Measurements from ENCODE around the gene ESYT3.
"Not testable (repeated sequence)": the region's sequence is repeated elsewhere in the genome, so short reads cannot be mapped to it uniquely, and the experiment has no call there.

The ESYT3 gene

GRCh38 chr3:138461896-138462295 lies 27.5 kb downstream of the ESYT3 start:
- no peak for DNase-seq

GRCh38 chr3:138463724-138464490 lies 29.5 kb downstream of the ESYT3 start:
- no peak for DNase-seq

- no peak for DNase-seq
Observed at GRCh38 chr3:138464491-138464860, 30.1 kb downstream of the ESYT3 start.

GRCh38 chr3:138465451-138465850 lies 31.0 kb downstream of the ESYT3 start:
- no peak for DNase-seq

GRCh38 chr3:138465925-138466324 lies 31.5 kb downstream of the ESYT3 start:
- no peak for DNase-seq

- DNase-seq = no peak
Observed at GRCh38 chr3:138467931-138468330, 33.5 kb downstream of the ESYT3 start.

- no peak for DNase-seq
Observed at GRCh38 chr3:138468451-138468850, 34.0 kb downstream of the ESYT3 start.

GRCh38 chr3:138468886-138469285 lies 34.5 kb downstream of the ESYT3 start:
- no peak for DNase-seq

- DNase-seq = no peak
Observed at GRCh38 chr3:138469874-138470273, 35.5 kb downstream of the ESYT3 start.

- no peak for DNase-seq
Observed at GRCh38 chr3:138470687-138471086, 36.3 kb downstream of the ESYT3 start.

- DNase-seq = no peak
Observed at GRCh38 chr3:138471481-138471880, 37.1 kb downstream of the ESYT3 start.

GRCh38 chr3:138472141-138472825 lies 37.9 kb downstream of the ESYT3 start:
- no peak for DNase-seq

- no peak for DNase-seq
Observed at GRCh38 chr3:138473391-138473790, 39.0 kb downstream of the ESYT3 start.

GRCh38 chr3:138474163-138474562 lies 39.7 kb downstream of the ESYT3 start:
- no peak for DNase-seq

GRCh38 chr3:138476526-138476925 lies 42.1 kb downstream of the ESYT3 start:
- DNase-seq = no peak

GRCh38 chr3:138477120-138477519 lies 42.7 kb downstream of the ESYT3 start:
- no peak for DNase-seq

GRCh38 chr3:138477801-138478200 lies 43.4 kb downstream of the ESYT3 start:
- no peak for DNase-seq

- DNase-seq = no peak
Observed at GRCh38 chr3:138479438-138479863, 45.0 kb downstream of the ESYT3 start.

GRCh38 chr3:138484672-138485071 lies 50.3 kb downstream of the ESYT3 start:
- DNase-seq = not testable (repeated sequence)

- DNase-seq = not testable (repeated sequence)
Observed at GRCh38 chr3:138486580-138486979, 52.2 kb downstream of the ESYT3 start.

GRCh38 chr3:138491971-138492370 lies 57.6 kb downstream of the ESYT3 start:
- DNase-seq = no peak

GRCh38 chr3:138492980-138493675 lies 58.7 kb downstream of the ESYT3 start:
- no peak for DNase-seq

GRCh38 chr3:138493804-138494606 lies 59.6 kb downstream of the ESYT3 start:
- DNase-seq = no peak
